Measurements from ENCODE around the gene FBP2.
"Not testable (repeated sequence)": the region's sequence is repeated elsewhere in the genome, so short reads cannot be mapped to it uniquely, and the experiment has no call there.

FBP2 gene

GRCh38 chr9:94603259-94604160, 9.9 kb upstream of the FBP2 start:
- DNase-seq = peak; percentile 58

DNA sequence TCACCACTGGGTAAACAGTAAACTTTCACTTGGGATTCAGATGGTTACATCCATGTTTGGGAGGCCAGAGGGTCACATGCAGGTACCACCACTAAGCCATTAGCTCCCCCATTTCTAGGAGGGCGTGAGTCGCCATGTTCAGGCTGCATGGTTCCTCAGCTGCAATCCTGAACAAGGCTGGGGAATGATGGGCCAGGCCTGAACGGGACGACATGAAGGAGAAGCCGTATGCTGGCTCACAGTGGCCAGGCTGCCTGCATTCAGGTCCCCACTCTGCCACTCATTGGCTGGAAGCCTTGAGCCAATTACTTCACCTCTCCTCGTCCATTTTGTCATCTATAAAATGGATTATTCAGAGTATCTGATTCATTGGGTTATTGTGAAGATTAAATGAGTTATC, 9.0 kb upstream of the FBP2 start:
- DNase-seq = no peak

DNA sequence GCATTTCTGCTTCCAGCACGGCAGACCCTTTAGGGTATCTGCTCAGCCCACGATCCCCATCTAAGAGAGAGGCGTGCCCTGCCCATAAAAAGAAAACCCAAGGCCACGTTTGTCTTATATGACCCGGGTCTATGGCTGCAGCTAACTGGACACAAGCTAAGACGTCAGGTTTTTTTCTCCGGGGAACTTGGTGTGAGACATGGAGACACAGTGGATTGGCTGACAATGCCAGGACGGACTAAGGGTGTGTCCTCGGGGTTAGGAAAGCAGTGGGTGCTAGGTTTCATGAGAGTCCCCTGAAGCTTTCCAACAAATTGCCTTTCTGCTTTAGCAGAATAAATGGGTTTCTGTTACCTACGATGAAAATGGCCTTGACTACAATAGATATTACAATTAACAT, 7.1 kb upstream of the FBP2 start:
- no peak for DNase-seq

GRCh38 chr9:94600258-94600657, 6.6 kb upstream of the FBP2 start:
- no peak for DNase-seq

DNA sequence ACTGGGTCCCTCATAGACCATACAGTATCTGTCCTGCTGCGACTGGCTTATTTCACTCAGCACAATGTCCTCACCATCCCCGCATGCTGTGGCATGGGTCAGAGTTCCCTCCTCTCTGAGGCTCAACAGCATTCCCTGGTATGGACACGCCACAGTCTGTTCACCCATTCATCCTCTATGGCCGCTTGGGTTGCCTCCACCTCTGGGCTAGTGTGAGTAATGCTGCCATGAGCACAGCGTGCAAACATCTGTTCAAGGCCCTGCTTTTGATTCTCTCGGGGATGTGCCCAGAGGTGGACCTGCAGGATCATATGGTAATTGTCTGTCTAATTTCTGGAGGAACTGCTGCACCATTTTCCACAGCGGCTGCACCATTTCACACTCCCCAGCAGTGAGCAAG, 5.5 kb upstream of the FBP2 start:
- DNase-seq = no peak

- not testable (repeated sequence) for DNase-seq
These were observed 941 bp downstream of the FBP2 start for GRCh38 chr9:94592683-94593082.

- DNase-seq = no peak
These were observed 1.7 kb downstream of the FBP2 start for GRCh38 chr9:94591876-94592275.

- not testable (repeated sequence) for DNase-seq
These were observed 2.5 kb downstream of the FBP2 start for GRCh38 chr9:94591046-94591545.

- DNase-seq = no peak
These were observed 4.9 kb downstream of the FBP2 start for GRCh38 chr9:94588681-94589080.

- peak; percentile 54 for DNase-seq
These were observed 6.8 kb downstream of the FBP2 start for GRCh38 chr9:94586814-94587213.

- no peak for DNase-seq
These were observed 7.3 kb downstream of the FBP2 start for GRCh38 chr9:94586316-94586715.

- DNase-seq = no peak
These were observed 9.1 kb downstream of the FBP2 start for GRCh38 chr9:94584555-94584954.

GRCh38 chr9:94581728-94582127, 11.9 kb downstream of the FBP2 start:
- no peak for DNase-seq

- no peak for DNase-seq
These were observed 16.1 kb downstream of the FBP2 start for GRCh38 chr9:94577571-94577970.

DNA sequence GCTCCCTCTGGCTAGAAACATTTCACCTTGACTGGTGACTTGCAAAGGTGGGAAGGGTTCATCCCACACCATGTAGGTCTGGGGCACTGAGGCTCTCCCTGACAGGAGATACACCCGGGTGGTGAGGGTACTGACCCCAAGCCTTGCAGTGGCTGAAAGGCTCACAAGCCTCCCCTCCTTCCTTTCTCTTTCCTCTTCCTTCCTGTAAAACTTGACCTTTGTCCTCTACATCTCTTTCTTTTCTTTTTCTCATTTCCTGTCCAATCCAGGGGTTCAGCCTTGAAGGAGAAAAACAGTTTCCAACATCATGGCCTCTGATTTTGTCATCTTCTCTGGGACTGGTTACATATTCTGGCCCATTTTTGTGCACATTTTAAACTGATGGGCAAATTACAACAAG, 16.6 kb downstream of the FBP2 start:
- no peak for DNase-seq

DNA sequence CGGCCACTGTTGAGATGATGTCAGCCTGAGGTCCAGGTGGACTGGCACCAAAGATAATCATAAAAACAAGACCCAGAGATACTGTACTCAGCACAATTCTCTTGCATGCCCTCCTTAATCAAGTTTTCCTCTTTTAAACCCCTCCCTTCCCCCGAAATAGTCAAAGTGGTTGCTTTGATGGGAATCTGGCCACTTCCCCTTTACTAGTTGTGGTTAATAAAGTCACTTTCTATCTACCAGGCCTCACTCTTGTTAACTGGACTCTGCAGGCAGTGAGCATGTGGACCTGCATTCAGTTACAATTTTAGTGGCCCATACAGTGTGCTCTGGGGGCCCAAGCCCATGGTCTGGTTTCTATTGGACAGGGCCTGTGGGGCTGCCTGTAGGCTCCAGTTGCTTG, 17.5 kb downstream of the FBP2 start:
- no peak for DNase-seq

DNA sequence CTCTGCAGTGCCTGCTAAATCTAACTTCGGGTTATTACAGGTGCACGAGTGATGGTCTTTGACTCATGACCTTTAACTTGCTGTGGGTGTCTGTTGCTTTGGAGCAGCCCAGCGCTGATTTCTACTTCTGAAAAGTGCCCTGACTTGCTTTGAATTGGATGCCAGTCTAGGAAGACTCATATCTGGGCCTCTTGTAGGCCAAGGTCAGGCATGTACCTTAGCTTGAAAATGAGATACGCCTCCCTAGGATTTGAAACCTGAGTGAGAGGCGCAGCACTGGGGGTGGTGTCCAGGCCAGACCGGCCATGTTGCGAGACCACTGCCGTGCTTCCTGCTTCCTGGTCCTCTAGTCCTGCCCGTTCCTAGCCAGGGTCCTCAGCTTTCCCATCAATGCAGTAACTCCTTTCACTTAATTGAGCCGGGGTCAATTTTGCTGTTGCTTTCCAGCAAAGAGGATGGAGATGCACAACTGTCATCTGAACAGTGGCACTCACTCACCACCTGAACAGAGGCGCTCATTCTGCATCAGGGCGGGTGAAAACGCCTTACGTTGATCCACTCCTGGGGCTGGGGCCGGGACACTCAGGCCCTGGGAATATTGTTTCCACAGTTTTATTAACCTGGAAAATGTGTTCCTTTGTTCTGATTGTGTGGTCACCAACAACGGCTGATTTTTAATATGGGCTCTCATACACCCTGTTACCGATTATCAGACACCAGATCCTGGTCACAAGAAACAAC, 24.5 kb downstream of the FBP2 start:
- DNase-seq = no peak

GRCh38 chr9:94568250-94568889, 25.3 kb downstream of the FBP2 start:
- no peak for DNase-seq

GRCh38 chr9:94567271-94567670, 26.4 kb downstream of the FBP2 start:
- no peak for DNase-seq

- DNase-seq = no peak
These were observed 27.1 kb downstream of the FBP2 start for GRCh38 chr9:94566550-94566949.

GRCh38 chr9:94564279-94564678, 29.3 kb downstream of the FBP2 start:
- DNase-seq = not testable (repeated sequence)

DNA sequence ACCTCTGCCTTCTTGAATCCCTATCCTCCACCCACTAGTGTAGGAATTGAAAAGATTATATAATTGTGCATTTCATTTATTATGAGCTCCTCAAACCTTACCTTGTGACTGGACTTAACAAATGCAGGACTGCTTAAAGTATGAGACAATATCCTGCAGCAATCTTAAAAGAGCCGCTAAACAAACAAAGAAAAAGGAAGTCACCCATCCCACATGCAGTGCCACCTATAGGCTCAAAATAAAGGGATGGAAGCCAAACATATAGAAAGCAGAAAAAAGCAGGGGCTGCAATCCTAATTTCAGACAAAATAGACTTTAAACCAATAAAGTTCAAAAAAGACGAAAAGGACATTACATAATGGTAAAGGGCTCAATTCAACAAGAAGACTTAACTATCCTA, 30.1 kb downstream of the FBP2 start:
- no peak for DNase-seq

DNA sequence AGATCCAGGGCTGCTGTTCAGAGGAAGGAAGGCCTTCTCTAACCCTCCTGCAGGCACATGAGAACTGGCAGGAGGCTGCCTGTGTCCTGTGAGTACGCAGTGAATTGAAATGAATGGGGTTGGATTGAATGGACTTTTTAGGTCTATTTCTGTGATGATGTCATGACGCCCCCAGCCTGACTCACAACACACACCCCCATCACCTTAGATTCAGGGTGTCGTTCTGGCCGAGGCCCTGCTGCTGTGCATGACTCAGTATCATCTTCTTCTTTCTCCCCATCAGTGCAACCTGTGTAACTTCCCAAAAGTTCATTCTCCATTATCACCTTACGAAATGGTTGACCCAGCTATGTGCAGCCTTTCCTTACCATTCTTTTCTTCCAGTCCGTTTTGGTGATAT, 33.4 kb downstream of the FBP2 start:
- no peak for DNase-seq

DNA sequence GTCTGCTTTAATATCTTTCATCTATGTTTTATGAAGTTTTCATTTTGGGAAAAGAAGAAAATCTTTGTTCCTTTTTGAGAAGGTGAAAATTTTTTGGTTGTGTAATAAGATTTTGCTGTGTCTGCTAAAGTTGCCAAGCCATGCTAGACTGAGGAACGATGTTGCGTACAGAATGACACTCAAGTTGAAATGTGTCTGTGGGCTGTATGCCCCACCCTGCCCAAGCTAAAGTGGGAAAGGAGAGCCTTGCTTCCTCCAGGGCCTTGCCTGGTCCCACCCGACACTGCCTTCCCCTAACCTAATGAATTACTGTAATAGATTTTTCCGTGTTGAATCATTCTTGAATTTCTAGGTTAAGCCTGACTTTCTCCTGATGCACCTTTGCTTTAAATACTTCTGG, 36.2 kb downstream of the FBP2 start:
- DNase-seq = no peak

All from fibroblast of skin of right quadriceps (primary cell).